ENCODE measurements around the gene CD84. TPM values are rescaled to one million over a fixed set of nuclear protein-coding genes. Genes with fewer than 3 reads are reported as not detected.
"Not testable (repeated sequence)": the region's sequence is repeated elsewhere in the genome, so short reads cannot be mapped to it uniquely, and the experiment has no call there.

Gene CD84
- total and polyA plus RNA-seq, 12 donors = 0.25 to 11.8 (median 1.6) TPM

- DNase-seq (no peak), ATAC-seq (no peak)
- no peaks in the 10 kb centered on the region for H3K36me3 ChIP-seq
- intact Hi-C loops (cut with DNase I) = no loop called here
- peaks cover 0 to 45% (median 23%) of the 10 kb centered on the region in 11 donors for H3K9me3 ChIP-seq
- no peak overlapping the region for H3K4me3 ChIP-seq
- WGBS, 2 donors = 91 to 93% methylated on average over 8 of the region's 8 CpGs
- TF ChIP-seq CTCF (IDR thresholded peaks at IDR 0.05) = no peak
- no peak overlapping the region for H3K27ac ChIP-seq
- H3K4me1 ChIP-seq = peaks cover 0 to 36% (median 14%) of the 10 kb centered on the region in 9 donors
- H3K27me3 ChIP-seq = no peaks in the 10 kb centered on the region
These were observed 41.3 kb downstream of the CD84 start for GRCh38 chr1:160537714-160538665.

- Histone ChIP-seq H3K36me3 (no peaks in the 10 kb centered on the region), H3K9me3 (peaks cover 0 to 45% (median 23%) of the 10 kb centered on the region in 11 donors), H3K27me3 (no peaks in the 10 kb centered on the region), H3K4me3 (no peak overlapping the region), H3K4me1 (peaks cover 0 to 12% (median 6%) of the 10 kb centered on the region in 9 donors), H3K27ac (no peak overlapping the region)
- intact Hi-C loops (cut with DNase I) = no loop called here
- WGBS, 2 donors = 84 to 86% methylated on average over 3 of the region's 3 CpGs
- no peak for ATAC-seq
- no peak for TF ChIP-seq CTCF (IDR thresholded peaks at IDR 0.05)
- DNase-seq = no peak
These were observed 44.3 kb downstream of the CD84 start for GRCh38 chr1:160534823-160535605.

- H3K27ac ChIP-seq; H3K4me3 ChIP-seq; ATAC-seq; H3K36me3 ChIP-seq; intact Hi-C loops (cut with DNase I); H3K4me1 ChIP-seq; DNase-seq; H3K27me3 ChIP-seq: not testable (repeated sequence)
- H3K9me3 ChIP-seq = peaks cover 0 to 43% (median 23%) of the 10 kb centered on the region in 11 donors
- WGBS, 2 donors = 95 to 97% methylated on average over 5 of the region's 5 CpGs
These were observed 46.8 kb downstream of the CD84 start for GRCh38 chr1:160532557-160532813.

GRCh38 chr1:160531809-160532556 lies 47.3 kb downstream of the CD84 start:
- H3K27me3 ChIP-seq; ATAC-seq; H3K4me1 ChIP-seq; DNase-seq; H3K4me3 ChIP-seq; H3K27ac ChIP-seq; intact Hi-C loops (cut with DNase I); H3K36me3 ChIP-seq: not testable (repeated sequence)
- 88 to 96% methylated on average over 29 of the region's 29 CpGs for WGBS, 2 donors
- peaks cover 0 to 42% (median 23%) of the 10 kb centered on the region in 11 donors for H3K9me3 ChIP-seq

- WGBS, 2 donors = 67 to 70% methylated on average over 7 of the region's 7 CpGs
- H3K27ac ChIP-seq; ATAC-seq; H3K36me3 ChIP-seq; H3K4me3 ChIP-seq; intact Hi-C loops (cut with DNase I); H3K27me3 ChIP-seq; DNase-seq; H3K4me1 ChIP-seq: not testable (repeated sequence)
- H3K9me3 ChIP-seq = peaks cover 0 to 43% (median 9%) of the 10 kb centered on the region in 11 donors
These were observed 49.8 kb downstream of the CD84 start for GRCh38 chr1:160529401-160529952.

- ATAC-seq; H3K27me3 ChIP-seq; DNase-seq; H3K27ac ChIP-seq; H3K36me3 ChIP-seq; intact Hi-C loops (cut with DNase I); H3K4me1 ChIP-seq; H3K4me3 ChIP-seq: not testable (repeated sequence)
- 77 to 84% methylated on average over 2 of the region's 2 CpGs for WGBS, 2 donors
- peaks cover 0 to 37% (median 0%) of the 10 kb centered on the region in 11 donors for H3K9me3 ChIP-seq
These were observed 55.5 kb downstream of the CD84 start for GRCh38 chr1:160523789-160524188.
